Mesenchymal stem cell (in vitro differentiated cells and primary cell): ENCODE results near the gene PRPS1.
A peak's percentile ranks its signal among the peaks of the same experiment; 100 is the strongest.

ENCODE experiments used
- DNase-seq: peaks from one replicate; pipeline ENCODE4 v3.0.0-alpha.2; 2013
- H2AFZ ChIP-seq: one replicate; pipeline ENCODE4 v1.6.1; 2013; ENCODE audit warnings: low read depth, mild to moderate bottlenecking, control low read depth, inconsistent platforms, low read length, moderate library complexity
- H2AK5ac ChIP-seq: 2 replicates; pipeline ENCODE4 v1.6.1; 2013; ENCODE audit warnings: low read length, moderate library complexity, mild to moderate bottlenecking, inconsistent platforms; ENCODE audit not compliant: severe bottlenecking
- H2BK120ac ChIP-seq: one replicate; pipeline ENCODE4 v1.6.1; 2013; ENCODE audit warnings: low read depth, mild to moderate bottlenecking, inconsistent platforms, low read length, moderate library complexity
- H2BK12ac ChIP-seq, 2 experiments: one replicate each; pipeline ENCODE4 v1.6.1; 2013; ENCODE audit warnings: inconsistent platforms in 2 of 2, low read length in 2 of 2, mild to moderate bottlenecking in 2 of 2, moderate library complexity in 2 of 2, control low read depth in 1 of 2
- H2BK15ac ChIP-seq: one replicate; pipeline ENCODE4 v1.6.1; 2013; ENCODE audit warnings: mild to moderate bottlenecking, low read depth, inconsistent platforms; ENCODE audit not compliant: poor library complexity, severe bottlenecking
- H2BK5ac ChIP-seq: 2 replicates; pipeline ENCODE4 v1.6.1; 2013; ENCODE audit warnings: low read depth, mild to moderate bottlenecking, low read length, control low read depth, inconsistent platforms; ENCODE audit not compliant: poor library complexity, severe bottlenecking
- H3K14ac ChIP-seq, 2 experiments: one replicate each; pipeline ENCODE4 v1.6.1; 2013; ENCODE audit warnings: inconsistent platforms in 2 of 2, low read length in 2 of 2, control low read depth in 1 of 2, mild to moderate bottlenecking in 1 of 2, moderate library complexity in 1 of 2
- H3K18ac ChIP-seq, 2 experiments: one replicate each; pipeline ENCODE4 v1.6.1; 2013; ENCODE audit warnings: inconsistent platforms in 2 of 2, low read length in 2 of 2, control low read depth in 1 of 2, low read depth in 1 of 2, mild to moderate bottlenecking in 1 of 2
- H3K23ac ChIP-seq, 2 experiments: one replicate each; pipeline ENCODE4 v1.6.1; 2013; ENCODE audit warnings: inconsistent platforms in 2 of 2, low read length in 2 of 2, mild to moderate bottlenecking in 2 of 2, moderate library complexity in 2 of 2, control low read depth in 1 of 2
- H3K27ac ChIP-seq: 2 replicates; pipeline ENCODE4 v1.5.1; 2013; ENCODE audit warnings: mild to moderate bottlenecking, moderate library complexity, low read length, control low read depth, inconsistent platforms; ENCODE audit not compliant: poor library complexity, severe bottlenecking
- H3K27me3 ChIP-seq, 2 experiments: 2 replicates each; pipeline versions ENCODE4 v1.6.1 to v1.7.0; 2013; ENCODE audit warnings: low read length in 2 of 2, mild to moderate bottlenecking in 2 of 2, moderate library complexity in 2 of 2, control low read depth in 1 of 2, inconsistent platforms in 1 of 2; ENCODE audit not compliant: control insufficient read depth in 1 of 2, insufficient read depth in 1 of 2
- H3K36me3 ChIP-seq, 2 experiments: 2 replicates each; pipeline versions ENCODE4 v1.6.1 to v1.7.0; 2013; ENCODE audit warnings: low read length in 2 of 2, control low read depth in 1 of 2, inconsistent platforms in 1 of 2, low read depth in 1 of 2, mild to moderate bottlenecking in 1 of 2; ENCODE audit not compliant: insufficient read depth in 2 of 2, control insufficient read depth in 1 of 2
- H3K4ac ChIP-seq, 2 experiments: one replicate each; pipeline ENCODE4 v1.6.1; 2013; ENCODE audit warnings: inconsistent platforms in 2 of 2, low read length in 2 of 2, mild to moderate bottlenecking in 2 of 2, moderate library complexity in 2 of 2, control low read depth in 1 of 2, low read depth in 1 of 2
- H3K4me1 ChIP-seq: 2 replicates; pipeline ENCODE4 v1.6.1; 2013; ENCODE audit warnings: low read depth, low read length, control low read depth; ENCODE audit not compliant: control insufficient read depth, insufficient read depth
- H3K4me2 ChIP-seq: 2 replicates; pipeline ENCODE4 v1.6.1; 2013; ENCODE audit warnings: low read length, mild to moderate bottlenecking, inconsistent platforms; ENCODE audit not compliant: poor library complexity, severe bottlenecking
- H3K4me3 ChIP-seq, 2 experiments: 2 replicates each; pipeline versions ENCODE4 v1.5.1 to v1.7.0; 2013; ENCODE audit warnings: low read length in 2 of 2, mild to moderate bottlenecking in 2 of 2, control low read depth in 1 of 2, low read depth in 1 of 2; ENCODE audit not compliant: insufficient read depth in 1 of 2
- H3K79me1 ChIP-seq: replicated peaks from 2 replicates; pipeline ENCODE4 v1.6.1; 2013; ENCODE audit warnings: mild to moderate bottlenecking, control low read depth, low read length, inconsistent platforms; ENCODE audit not compliant: poor library complexity, severe bottlenecking
- H3K9ac ChIP-seq: 2 replicates; pipeline ENCODE4 v1.7.0; 2013; ENCODE audit warnings: mild to moderate bottlenecking, low read length, moderate library complexity
- H3K9me3 ChIP-seq: 2 replicates; pipeline ENCODE4 v1.7.0; 2013; ENCODE audit warnings: mild to moderate bottlenecking, low read length; ENCODE audit not compliant: control insufficient read depth
- H4K8ac ChIP-seq: one replicate; pipeline ENCODE4 v1.6.1; 2013; ENCODE audit warnings: inconsistent platforms, mild to moderate bottlenecking, low read length, moderate library complexity
- H4K91ac ChIP-seq: one replicate; pipeline ENCODE4 v1.6.1; 2013; ENCODE audit warnings: mild to moderate bottlenecking, low read length, inconsistent platforms
- WGBS: methylation state at CpG from one replicate; pipeline ENCODE4 v1.1.7; 2013; ENCODE audit warnings: mixed read lengths; 5-methylcytosine and 5-hydroxymethylcytosine counted together

The PRPS1 gene

GRCh38 chrX:107672955-107673378 lies 44.7 kb downstream of the PRPS1 start:
- H2AK5ac ChIP-seq: no peak overlapping the region
- H4K91ac ChIP-seq: no peak overlapping the region
- no peak overlapping the region for H2AFZ ChIP-seq
- no peak overlapping the region for H3K4me3 ChIP-seq
- H2BK15ac ChIP-seq: no peak overlapping the region
- no peak overlapping the region for H3K18ac ChIP-seq
- no peak overlapping the region for H3K23ac ChIP-seq
- H3K36me3 ChIP-seq: no peaks in the 10 kb centered on the region
- H2BK5ac ChIP-seq: no peak overlapping the region
- H2BK12ac ChIP-seq: no peak overlapping the region
- peaks cover 0 to 19% of the 10 kb centered on the region in 2 experiments for H3K27me3 ChIP-seq
- no peaks in the 10 kb centered on the region for H3K9me3 ChIP-seq
- H3K4me1 ChIP-seq: peaks cover 20% of the 10 kb centered on the region
- no peak overlapping the region for H2BK120ac ChIP-seq
- WGBS: 44% methylated on average over 1 of the region's 9 CpGs
- H3K4me2 ChIP-seq: no peak overlapping the region
- H3K9ac ChIP-seq: peak overlapping the region; percentile 50
- H3K27ac ChIP-seq: no peak overlapping the region
- no peak overlapping the region for H3K14ac ChIP-seq
- peak; percentile 93 for DNase-seq
- H4K8ac ChIP-seq: no peak overlapping the region
- no peak overlapping the region for H3K4ac ChIP-seq
- H3K79me1 ChIP-seq: no peaks in the 10 kb centered on the region

- no peaks in the 10 kb centered on the region for H3K36me3 ChIP-seq
- no peak overlapping the region for H3K4me2 ChIP-seq
- H3K79me1 ChIP-seq: no peaks in the 10 kb centered on the region
- H3K23ac ChIP-seq: no peak overlapping the region
- peak overlapping the region in 1 of 2 experiments; percentile 80 for H3K4ac ChIP-seq
- 73% methylated on average over 5 of the region's 6 CpGs for WGBS
- peak overlapping the region; percentile 89 to 96 for H2BK12ac ChIP-seq
- no peak overlapping the region for H3K27ac ChIP-seq
- no peak overlapping the region for H2AFZ ChIP-seq
- H4K8ac ChIP-seq: no peak overlapping the region
- H2BK15ac ChIP-seq: no peak overlapping the region
- H3K4me1 ChIP-seq: peaks cover 21% of the 10 kb centered on the region
- no peak overlapping the region for H2BK5ac ChIP-seq
- no peak overlapping the region for H2BK120ac ChIP-seq
- H3K4me3 ChIP-seq: no peak overlapping the region
- peak overlapping the region; percentile 50 for H3K9ac ChIP-seq
- H4K91ac ChIP-seq: no peak overlapping the region
- H3K18ac ChIP-seq: peak overlapping the region; percentile 60 to 73
- no peaks in the 10 kb centered on the region for H3K9me3 ChIP-seq
- DNase-seq: no peak
- H2AK5ac ChIP-seq: no peak overlapping the region
- peak overlapping the region in 1 of 2 experiments; percentile 86 for H3K14ac ChIP-seq
- H3K27me3 ChIP-seq: peaks cover 0 to 24% of the 10 kb centered on the region in 2 experiments
Observed at GRCh38 chrX:107673431-107673830, 45.1 kb downstream of the PRPS1 start.

- Histone ChIP-seq H3K27me3 (peaks cover 0 to 24% of the 10 kb centered on the region in 2 experiments), H3K4me3 (no peak overlapping the region), H2BK5ac (no peak overlapping the region), H2BK120ac (no peak overlapping the region), H3K79me1 (no peaks in the 10 kb centered on the region), H3K9ac (peak overlapping the region; percentile 59), H2BK12ac (peak overlapping the region; percentile 89 to 96), H3K23ac (no peak overlapping the region), H2BK15ac (no peak overlapping the region), H2AFZ (no peak overlapping the region), H3K27ac (no peak overlapping the region), H3K36me3 (no peaks in the 10 kb centered on the region), H3K4me2 (no peak overlapping the region), H3K9me3 (no peaks in the 10 kb centered on the region), H2AK5ac (no peak overlapping the region), H4K8ac (no peak overlapping the region), H3K14ac (no peak overlapping the region), H3K4ac (peak overlapping the region; percentile 13 to 80), H3K4me1 (peaks cover 21% of the 10 kb centered on the region), H4K91ac (peak overlapping the region; percentile 93), H3K18ac (peak overlapping the region; percentile 73 to 79)
- peak; percentile 95 for DNase-seq
- WGBS: 0% methylated on average over 5 of the region's 7 CpGs
Observed at GRCh38 chrX:107673933-107674479, 45.7 kb downstream of the PRPS1 start.

GRCh38 chrX:107674480-107675364 lies 46.4 kb downstream of the PRPS1 start:
- Histone ChIP-seq H3K79me1 (no peaks in the 10 kb centered on the region), H2BK15ac (no peak overlapping the region), H3K18ac (peak overlapping the region; percentile 52 to 79), H3K27ac (no peak overlapping the region), H3K27me3 (peaks cover 0 to 20% of the 10 kb centered on the region in 2 experiments), H3K9ac (peak overlapping the region; percentile 88), H3K23ac (no peak overlapping the region), H3K9me3 (no peaks in the 10 kb centered on the region), H3K36me3 (no peaks in the 10 kb centered on the region), H2BK12ac (peak overlapping the region in 1 of 2 experiments; percentile 88), H2AFZ (no peak overlapping the region), H2AK5ac (peak overlapping the region; percentile 45), H3K4ac (peak overlapping the region; percentile 13 to 69), H3K4me3 (peak overlapping the region in 1 of 2 experiments; percentile 4), H3K14ac (no peak overlapping the region), H3K4me2 (no peak overlapping the region), H4K8ac (no peak overlapping the region), H2BK5ac (no peak overlapping the region), H3K4me1 (peaks cover 25% of the 10 kb centered on the region), H2BK120ac (no peak overlapping the region), H4K91ac (peak overlapping the region; percentile 93)
- DNase-seq: peak; percentile 97
- 22% methylated on average over 8 of the region's 9 CpGs for WGBS
